GM12875 (cell line): ENCODE data around the gene LAMA2.

Experiments used
- H3K4me3 ChIP-seq: one replicate; pipeline ENCODE4 v1.5.1; 2011; ENCODE audit warnings: low read depth, low read length, control low read depth
- TF ChIP-seq, protein P1 (sequence below): IDR thresholded peaks from 2 replicates; pipeline ENCODE4 v1.5.1; 2011; ENCODE audit warnings: low read depth, mild to moderate bottlenecking, control low read depth, inconsistent platforms, low read length, moderate library complexity, borderline replicate concordance; ENCODE audit not compliant: insufficient read depth

The LAMA2 gene

DNA sequence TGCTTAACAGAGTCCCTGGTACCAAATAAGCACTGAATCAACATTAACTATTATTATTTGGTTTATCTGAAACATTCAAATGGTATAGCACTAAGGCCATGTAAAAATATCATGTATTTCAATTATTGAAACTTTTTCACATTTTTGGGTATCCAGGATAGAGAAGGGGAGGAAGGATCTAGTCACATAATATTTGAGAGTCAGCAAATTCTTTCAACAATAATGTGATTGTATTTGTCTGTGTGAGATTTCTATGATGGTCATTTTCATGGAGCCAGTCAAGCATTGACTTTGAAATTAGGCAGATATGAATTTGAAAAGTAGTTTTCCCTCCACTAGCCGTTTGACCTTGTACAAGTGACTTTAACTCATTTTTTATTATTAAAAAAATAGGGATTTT is 67.9 kb downstream of the LAMA2 start:
- TF ChIP-seq, protein P1, sequence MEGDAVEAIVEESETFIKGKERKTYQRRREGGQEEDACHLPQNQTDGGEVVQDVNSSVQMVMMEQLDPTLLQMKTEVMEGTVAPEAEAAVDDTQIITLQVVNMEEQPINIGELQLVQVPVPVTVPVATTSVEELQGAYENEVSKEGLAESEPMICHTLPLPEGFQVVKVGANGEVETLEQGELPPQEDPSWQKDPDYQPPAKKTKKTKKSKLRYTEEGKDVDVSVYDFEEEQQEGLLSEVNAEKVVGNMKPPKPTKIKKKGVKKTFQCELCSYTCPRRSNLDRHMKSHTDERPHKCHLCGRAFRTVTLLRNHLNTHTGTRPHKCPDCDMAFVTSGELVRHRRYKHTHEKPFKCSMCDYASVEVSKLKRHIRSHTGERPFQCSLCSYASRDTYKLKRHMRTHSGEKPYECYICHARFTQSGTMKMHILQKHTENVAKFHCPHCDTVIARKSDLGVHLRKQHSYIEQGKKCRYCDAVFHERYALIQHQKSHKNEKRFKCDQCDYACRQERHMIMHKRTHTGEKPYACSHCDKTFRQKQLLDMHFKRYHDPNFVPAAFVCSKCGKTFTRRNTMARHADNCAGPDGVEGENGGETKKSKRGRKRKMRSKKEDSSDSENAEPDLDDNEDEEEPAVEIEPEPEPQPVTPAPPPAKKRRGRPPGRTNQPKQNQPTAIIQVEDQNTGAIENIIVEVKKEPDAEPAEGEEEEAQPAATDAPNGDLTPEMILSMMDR: no peak
- H3K4me3 ChIP-seq: no peak overlapping the region

DNA sequence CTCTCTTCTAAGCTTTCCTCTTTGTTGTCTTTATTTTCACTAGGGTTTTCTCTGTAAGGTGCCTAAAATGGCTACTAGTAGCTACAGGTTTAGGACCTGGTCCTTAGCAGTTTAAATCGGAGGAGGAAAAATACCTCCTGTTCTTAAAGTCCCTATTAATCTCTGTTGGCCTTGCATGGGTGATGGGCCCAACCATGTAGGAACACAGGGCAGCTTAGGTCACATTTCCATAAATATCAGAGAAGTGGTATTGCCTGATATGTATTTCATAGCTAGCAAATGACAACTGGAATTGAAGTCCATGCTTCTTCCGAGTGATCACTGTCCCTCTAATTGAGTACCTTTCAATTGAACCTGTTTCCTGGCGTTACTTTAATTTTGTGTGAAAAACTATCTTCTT is 70.0 kb downstream of the LAMA2 start:
- no peak overlapping the region for H3K4me3 ChIP-seq
- TF ChIP-seq, protein P1: no peak

DNA sequence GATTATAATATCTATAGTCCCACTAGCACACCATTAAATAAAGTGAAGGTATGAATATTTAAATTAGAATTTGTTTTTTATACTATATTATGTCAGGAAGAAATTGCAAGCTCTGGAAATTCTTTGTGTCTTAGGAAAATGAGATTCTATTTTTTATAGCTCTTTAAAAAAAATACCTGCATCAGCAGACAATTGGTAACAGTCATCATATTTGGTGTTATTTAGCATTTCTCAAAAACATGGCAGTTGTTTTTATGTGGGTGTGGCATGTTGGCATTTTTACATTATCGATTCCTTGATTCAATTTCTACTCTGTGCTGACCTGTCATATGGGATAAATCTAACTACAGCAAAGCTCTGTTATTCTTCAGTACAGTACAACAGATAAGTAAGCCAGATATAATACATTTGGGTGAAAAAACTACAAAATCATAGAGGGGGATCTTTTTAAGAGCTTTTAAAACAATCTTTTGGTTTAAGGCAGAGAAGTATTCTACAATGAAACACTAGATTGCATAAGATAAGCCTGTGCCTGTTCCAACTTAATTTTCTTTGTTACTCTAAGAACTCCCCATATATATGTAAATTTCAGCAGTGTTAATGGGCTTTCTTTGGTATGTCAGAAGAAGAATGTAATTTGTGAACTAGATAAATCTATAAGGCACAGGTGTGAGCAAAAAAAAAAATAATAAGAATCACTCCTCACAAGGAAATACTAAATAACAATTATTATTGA is 71.5 kb downstream of the LAMA2 start:
- no peak overlapping the region for H3K4me3 ChIP-seq
- TF ChIP-seq, protein P1: no peak

DNA sequence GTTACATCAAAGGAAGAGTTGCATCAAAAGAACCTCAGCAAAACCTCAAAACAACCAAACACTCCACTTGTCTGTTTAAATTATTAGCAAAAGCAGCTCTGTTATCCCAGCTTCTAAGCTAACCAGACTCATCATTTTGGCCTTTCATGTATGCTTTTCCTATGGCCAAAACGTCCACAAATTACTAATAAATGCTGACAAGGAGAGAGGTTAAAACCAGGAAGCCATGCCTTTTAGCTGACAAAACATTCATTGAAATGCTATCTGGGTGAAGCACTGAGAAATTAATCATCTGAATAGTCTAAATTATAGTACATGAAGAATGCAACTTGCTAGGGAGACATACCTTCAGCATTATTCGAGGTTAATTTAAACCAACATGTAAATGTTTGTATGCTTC is 80.6 kb downstream of the LAMA2 start:
- H3K4me3 ChIP-seq: no peak overlapping the region
- TF ChIP-seq, protein P1: no peak

DNA sequence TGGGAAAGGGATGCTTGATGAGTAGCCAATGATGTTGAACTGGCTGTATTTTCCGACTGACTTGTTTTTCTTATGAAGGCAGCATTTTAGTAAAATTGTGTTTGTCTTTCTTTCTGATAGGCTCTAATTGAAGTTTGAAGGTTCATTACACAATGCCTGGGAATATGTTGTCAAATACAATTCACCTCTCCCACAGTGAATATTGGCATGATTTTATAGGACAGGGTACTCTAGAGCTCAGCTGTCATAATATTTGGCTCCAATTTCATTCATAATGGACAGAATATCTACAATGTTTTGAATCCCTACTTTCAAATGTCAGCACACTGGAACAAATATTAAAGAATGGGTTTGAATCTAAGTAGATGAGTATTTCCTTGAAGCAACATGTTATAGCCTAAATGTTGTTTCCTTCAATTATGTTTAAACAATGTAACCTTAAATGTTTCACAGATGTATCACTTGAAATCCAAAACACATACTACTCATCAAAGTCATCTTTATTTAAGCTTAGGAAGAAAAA is 81.4 kb downstream of the LAMA2 start:
- H3K4me3 ChIP-seq: no peak overlapping the region
- TF ChIP-seq, protein P1: no peak

DNA sequence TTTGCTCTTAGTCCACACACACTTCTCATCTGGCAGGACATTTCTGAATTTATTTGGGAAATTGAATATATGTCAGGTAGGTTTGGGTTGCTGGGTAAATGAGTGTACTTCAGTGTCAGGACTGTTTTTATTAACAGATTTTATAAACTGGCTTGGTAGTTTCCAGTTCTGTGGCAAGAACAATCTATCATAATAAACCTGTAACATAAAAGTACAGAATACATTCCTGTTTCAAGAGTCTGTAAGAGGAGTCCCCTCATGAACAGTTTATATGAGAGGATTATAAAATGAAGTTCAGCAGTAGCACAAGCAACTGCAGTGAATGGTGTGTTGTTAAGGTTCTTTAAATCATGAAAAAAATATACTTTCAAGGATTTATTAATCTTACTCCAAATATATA is 81.8 kb downstream of the LAMA2 start:
- TF ChIP-seq, protein P1: no peak
- no peak overlapping the region for H3K4me3 ChIP-seq

DNA sequence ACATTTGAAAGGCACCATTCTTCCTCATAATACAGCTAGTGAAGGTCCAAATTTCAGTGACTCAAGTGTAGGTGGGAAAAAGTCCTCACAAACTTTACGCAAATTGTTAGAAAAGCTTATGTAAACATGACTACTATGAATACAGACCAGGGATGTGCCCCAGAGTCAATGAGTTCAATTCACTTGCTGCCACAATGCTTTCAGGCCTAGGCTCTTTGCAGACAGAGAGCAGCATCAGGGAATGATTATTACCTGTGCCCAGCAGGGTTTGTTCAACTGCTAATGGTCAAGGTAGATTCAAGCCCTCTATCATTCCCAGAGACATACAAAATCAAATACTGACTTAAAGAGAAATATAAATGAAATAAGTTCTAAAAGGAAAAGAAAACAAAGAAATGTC is 84.0 kb downstream of the LAMA2 start:
- H3K4me3 ChIP-seq: no peak overlapping the region
- TF ChIP-seq, protein P1: no peak
